ENCODE results near the gene BTNL2. TPM values are rescaled to one million over a fixed set of nuclear protein-coding genes. Genes with fewer than 3 reads are reported as not detected.

Gene BTNL2
- polyA plus RNA-seq, 2 of the 4 experiments (the other 2 are of a cell fraction), result not detected

DNA sequence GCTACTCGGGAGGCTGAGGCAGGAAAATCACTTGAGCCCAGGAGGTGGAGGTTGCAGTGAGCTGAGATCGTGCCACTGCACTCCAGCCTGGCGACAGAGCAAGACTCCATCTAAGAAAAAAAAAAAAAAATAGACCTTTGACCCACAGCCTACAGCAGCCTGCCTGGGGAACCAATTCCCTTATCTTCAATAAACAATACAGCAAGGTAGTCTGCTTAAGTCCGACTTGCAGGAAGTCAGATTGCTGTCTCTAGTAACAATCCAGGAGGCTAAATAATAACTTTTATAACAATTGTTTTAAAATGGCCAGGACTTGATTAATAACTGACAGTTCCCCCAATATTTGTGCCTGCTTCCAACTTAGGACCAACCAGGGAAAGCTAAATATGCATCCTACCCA is 19.4 kb upstream of the BTNL2 start:
- no peak for FAIRE-seq

DNA sequence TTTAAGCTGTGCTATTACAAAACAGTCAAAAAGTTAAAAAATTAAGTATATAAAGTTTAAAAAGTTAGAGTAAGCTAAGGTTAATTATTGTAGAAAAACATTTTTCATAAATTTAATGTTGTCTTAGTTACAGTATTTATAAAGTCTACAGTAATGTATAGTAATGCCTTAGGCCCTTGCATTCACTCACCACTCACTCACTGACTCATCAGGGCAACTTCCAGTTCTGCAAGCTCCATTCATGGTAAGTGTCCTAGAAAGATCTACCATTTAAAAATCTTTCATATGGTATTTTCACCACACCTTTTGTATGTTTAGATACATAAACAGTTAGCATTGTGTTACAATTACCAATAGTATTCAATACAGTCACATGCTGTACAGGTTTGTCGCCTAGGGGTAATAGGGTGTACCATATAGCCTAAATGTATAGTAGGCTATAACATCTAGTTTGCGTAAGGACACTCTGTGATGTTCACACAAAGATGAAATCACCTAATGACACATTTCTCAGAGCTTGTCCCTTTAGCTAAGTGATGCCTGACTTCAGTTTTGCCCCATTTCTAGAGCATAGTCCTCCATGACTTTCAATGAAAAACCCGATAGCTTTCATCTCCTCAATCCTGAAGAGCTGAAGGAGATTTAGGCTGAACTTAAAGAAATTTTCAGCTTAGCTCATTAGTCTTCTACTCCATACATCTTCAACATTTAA is 17.8 kb upstream of the BTNL2 start:
- POLR2A ChIA-PET, result no interaction called here
- no peak overlapping the region for H3K4me3 ChIP-seq
- H3K4me2 ChIP-seq, result no peak overlapping the region
- FAIRE-seq, result no peak
- DNase-seq (ENCODE audit: low read depth in 1 of 2, low spot score in 1 of 2), result no peak
- TF ChIP-seq NR3C1 (IDR thresholded peaks at IDR 0.05) (no peak), ZSCAN20 (CRISPR knock-in tag; IDR thresholded peaks at IDR 0.05) (no peak), SREBF2 (IDR thresholded peaks at IDR 0.05) (no peak), EP300 (IDR thresholded peaks at IDR 0.05) (no peak), SMC3 (IDR thresholded peaks at IDR 0.05) (no peak), KDM5A (IDR thresholded peaks at IDR 0.05) (no peak), JUNB (IDR thresholded peaks at IDR 0.05) (no peak), CHD2 (IDR thresholded peaks at IDR 0.05; ENCODE audit: low read length, partially characterized antibody) (no peak), HOXB13 (CRISPR knock-in tag; IDR thresholded peaks at IDR 0.05; ENCODE audit: low read depth) (no peak), HES2 (IDR thresholded peaks at IDR 0.05) (no peak), NPAS2 (CRISPR knock-in tag; IDR thresholded peaks at IDR 0.05; ENCODE audit: borderline replicate concordance) (no peak), NFE2L2 (conservative IDR thresholded peaks at IDR 0.05; ENCODE audit: low read length) (no peak), PBX3 (IDR thresholded peaks at IDR 0.05) (no peak), BHLHE40 (IDR thresholded peaks at IDR 0.05; ENCODE audit: low read depth, low read length) (no peak), MAZ (IDR thresholded peaks at IDR 0.05; ENCODE audit: borderline replicate concordance, low read depth, low read length) (no peak), RAD21 (conservative IDR thresholded peaks at IDR 0.05 in 1 of 2, IDR thresholded peaks at IDR 0.05 in 1 of 2) (no peak), FOXS1 (CRISPR knock-in tag; IDR thresholded peaks at IDR 0.05) (no peak), RNF2 (IDR thresholded peaks at IDR 0.05; ENCODE audit: borderline replicate concordance, low read depth) (no peak)
- TF ChIP-seq, protein P1, sequence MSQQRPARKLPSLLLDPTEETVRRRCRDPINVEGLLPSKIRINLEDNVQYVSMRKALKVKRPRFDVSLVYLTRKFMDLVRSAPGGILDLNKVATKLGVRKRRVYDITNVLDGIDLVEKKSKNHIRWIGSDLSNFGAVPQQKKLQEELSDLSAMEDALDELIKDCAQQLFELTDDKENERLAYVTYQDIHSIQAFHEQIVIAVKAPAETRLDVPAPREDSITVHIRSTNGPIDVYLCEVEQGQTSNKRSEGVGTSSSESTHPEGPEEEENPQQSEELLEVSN (IDR thresholded peaks at IDR 0.05; ENCODE audit: borderline replicate concordance, low read depth), result no peak
- TF ChIP-seq, protein P2, sequence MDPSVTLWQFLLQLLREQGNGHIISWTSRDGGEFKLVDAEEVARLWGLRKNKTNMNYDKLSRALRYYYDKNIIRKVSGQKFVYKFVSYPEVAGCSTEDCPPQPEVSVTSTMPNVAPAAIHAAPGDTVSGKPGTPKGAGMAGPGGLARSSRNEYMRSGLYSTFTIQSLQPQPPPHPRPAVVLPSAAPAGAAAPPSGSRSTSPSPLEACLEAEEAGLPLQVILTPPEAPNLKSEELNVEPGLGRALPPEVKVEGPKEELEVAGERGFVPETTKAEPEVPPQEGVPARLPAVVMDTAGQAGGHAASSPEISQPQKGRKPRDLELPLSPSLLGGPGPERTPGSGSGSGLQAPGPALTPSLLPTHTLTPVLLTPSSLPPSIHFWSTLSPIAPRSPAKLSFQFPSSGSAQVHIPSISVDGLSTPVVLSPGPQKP (IDR thresholded peaks at IDR 0.05; ENCODE audit: low read depth, low read length), result no peak
- ATAC-seq, result no peak
- 64% methylated on average over 3 of the region's 3 CpGs for whole genome bisulfite sequencing (ENCODE audit: missing lambda C conversion rate)
- H3K27ac ChIP-seq, result no peak overlapping the region
- no peaks in the 10 kb centered on the region for H3K4me1 ChIP-seq
- no peaks in the 10 kb centered on the region for H3K9me3 ChIP-seq
- CTCF ChIA-PET, result interaction anchor here (0.9 to 4.6 kb wide), 5 partner anchors 8 to 361 kb away, joined by 3 to 23 read pairs (median 4); no protein-coding TSS in a partner anchor

More for the DNA sequence above, 19.4 kb upstream of the BTNL2 start:
- no peak for TF ChIP-seq HEYL (CRISPR knock-in tag; IDR thresholded peaks at IDR 0.05)
- TF ChIP-seq MAFK (IDR thresholded peaks at IDR 0.05; ENCODE audit: partially characterized antibody), result no peak
- no peak for TF ChIP-seq HOXB13 (CRISPR knock-in tag; IDR thresholded peaks at IDR 0.05; ENCODE audit: low read depth)
- TF ChIP-seq ZSCAN20 (CRISPR knock-in tag; IDR thresholded peaks at IDR 0.05), result no peak
- no peak for TF ChIP-seq BHLHE40 (IDR thresholded peaks at IDR 0.05; ENCODE audit: low read depth, low read length)
- TF ChIP-seq EHMT2 (IDR thresholded peaks at IDR 0.05; ENCODE audit: low read depth), result no peak
- TF ChIP-seq SMC3 (IDR thresholded peaks at IDR 0.05), result no peak
- TF ChIP-seq ESRRA (IDR thresholded peaks at IDR 0.05; ENCODE audit: borderline replicate concordance, low read length), result no peak
- TF ChIP-seq ZC3H11A (IDR thresholded peaks at IDR 0.05), result no peak
- TF ChIP-seq NFE2L2 (conservative IDR thresholded peaks at IDR 0.05; ENCODE audit: low read length), result no peak
- TF ChIP-seq MAZ (IDR thresholded peaks at IDR 0.05; ENCODE audit: borderline replicate concordance, low read depth, low read length), result no peak
- no peak for TF ChIP-seq RARB (CRISPR knock-in tag; IDR thresholded peaks at IDR 0.05)
- no peak for TF ChIP-seq JUNB (IDR thresholded peaks at IDR 0.05)
- no peak for TF ChIP-seq HDAC2 (IDR thresholded peaks at IDR 0.05)
- no peak for TF ChIP-seq HOXA7 (CRISPR knock-in tag; IDR thresholded peaks at IDR 0.05)
- TF ChIP-seq HMGXB4 (CRISPR knock-in tag; IDR thresholded peaks at IDR 0.05; ENCODE audit: borderline replicate concordance), result no peak
- TF ChIP-seq POLR2AphosphoS2 (conservative IDR thresholded peaks at IDR 0.05; ENCODE audit: low read length), result no peak
- 15% methylated on average over 4 of the region's 4 CpGs for WGBS (ENCODE audit: missing lambda C conversion rate)
- H3K4me2 ChIP-seq, result no peak overlapping the region
- H3K4me1 ChIP-seq, result no peaks in the 10 kb centered on the region
- no peak overlapping the region for H3K27ac ChIP-seq
- POLR2A ChIA-PET, result no interaction called here
- no peak for ATAC-seq
- H3K9me3 ChIP-seq, result no peaks in the 10 kb centered on the region
- DNase-seq (ENCODE audit: low read depth in 1 of 2, low spot score in 1 of 2), result no peak
- no peak overlapping the region for H3K4me3 ChIP-seq
- CTCF ChIA-PET, result interaction anchor here (0.8 to 4.6 kb wide), 3 partner anchors 12 to 359 kb away, joined by 3 to 23 read pairs (median 6); no protein-coding TSS in a partner anchor

All from A549 (cell line).